Stimulated activated CD4-positive, alpha-beta T cell treated with anti-CD3 and anti-CD28 coated beads, Interleukin-2, amount 100 ng/mL, for 4 hours (primary cell): Measurements from ENCODE around the gene LGR4.
"Not testable (repeated sequence)": the region's sequence is repeated elsewhere in the genome, so short reads cannot be mapped to it uniquely, and the experiment has no call there.

Experiments
- DNase-seq: peaks from one replicate; pipeline ENCODE4 v3.0.0-alpha.2; 2020; ENCODE audit warnings: low read depth

The LGR4 gene, protein sequence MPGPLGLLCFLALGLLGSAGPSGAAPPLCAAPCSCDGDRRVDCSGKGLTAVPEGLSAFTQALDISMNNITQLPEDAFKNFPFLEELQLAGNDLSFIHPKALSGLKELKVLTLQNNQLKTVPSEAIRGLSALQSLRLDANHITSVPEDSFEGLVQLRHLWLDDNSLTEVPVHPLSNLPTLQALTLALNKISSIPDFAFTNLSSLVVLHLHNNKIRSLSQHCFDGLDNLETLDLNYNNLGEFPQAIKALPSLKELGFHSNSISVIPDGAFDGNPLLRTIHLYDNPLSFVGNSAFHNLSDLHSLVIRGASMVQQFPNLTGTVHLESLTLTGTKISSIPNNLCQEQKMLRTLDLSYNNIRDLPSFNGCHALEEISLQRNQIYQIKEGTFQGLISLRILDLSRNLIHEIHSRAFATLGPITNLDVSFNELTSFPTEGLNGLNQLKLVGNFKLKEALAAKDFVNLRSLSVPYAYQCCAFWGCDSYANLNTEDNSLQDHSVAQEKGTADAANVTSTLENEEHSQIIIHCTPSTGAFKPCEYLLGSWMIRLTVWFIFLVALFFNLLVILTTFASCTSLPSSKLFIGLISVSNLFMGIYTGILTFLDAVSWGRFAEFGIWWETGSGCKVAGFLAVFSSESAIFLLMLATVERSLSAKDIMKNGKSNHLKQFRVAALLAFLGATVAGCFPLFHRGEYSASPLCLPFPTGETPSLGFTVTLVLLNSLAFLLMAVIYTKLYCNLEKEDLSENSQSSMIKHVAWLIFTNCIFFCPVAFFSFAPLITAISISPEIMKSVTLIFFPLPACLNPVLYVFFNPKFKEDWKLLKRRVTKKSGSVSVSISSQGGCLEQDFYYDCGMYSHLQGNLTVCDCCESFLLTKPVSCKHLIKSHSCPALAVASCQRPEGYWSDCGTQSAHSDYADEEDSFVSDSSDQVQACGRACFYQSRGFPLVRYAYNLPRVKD

DNA sequence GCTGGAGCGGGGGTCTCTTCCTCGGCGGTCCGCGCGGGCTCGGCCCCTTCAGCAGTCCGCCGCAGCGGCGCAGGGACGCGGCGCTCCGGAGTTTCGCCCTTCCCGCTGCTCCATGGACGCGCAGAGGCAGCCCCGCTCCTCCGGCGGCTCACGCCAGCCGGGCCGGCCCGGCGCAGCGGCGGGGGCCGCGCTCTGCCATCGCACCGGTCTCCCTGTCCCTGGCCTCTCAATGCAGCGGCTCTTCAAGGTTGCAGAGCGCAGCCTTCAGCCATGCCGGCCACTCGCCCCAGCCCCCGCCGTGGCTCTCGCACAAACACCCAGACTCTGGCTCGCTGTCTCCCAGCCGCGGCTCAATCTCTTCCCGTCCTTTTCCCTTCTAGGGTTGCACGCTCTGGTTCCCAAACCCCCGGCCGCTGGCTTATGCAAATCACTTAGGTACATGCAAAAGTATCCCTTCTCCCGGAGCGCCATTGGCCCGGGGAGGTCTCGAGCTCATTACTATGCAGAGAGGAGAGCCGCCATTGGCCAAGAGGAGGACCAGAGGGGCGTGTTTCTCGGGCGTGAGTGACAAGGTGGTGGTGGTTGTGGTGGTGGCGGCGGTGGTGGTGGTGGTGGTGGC lies at the start of gene LGR4:
Gene LGR4 (minus strand): TSS at position 393 of the 619 bp plus-strand sequence. CDS start 488 bp downstream, outside the sequence.
- peak; percentile 56 for DNase-seq

- no peak for DNase-seq
These were observed 47.6 kb upstream of the LGR4 start for GRCh38 chr11:27520226-27520625.

- no peak for DNase-seq
These were observed 45.9 kb upstream of the LGR4 start for GRCh38 chr11:27518518-27518917.

DNA sequence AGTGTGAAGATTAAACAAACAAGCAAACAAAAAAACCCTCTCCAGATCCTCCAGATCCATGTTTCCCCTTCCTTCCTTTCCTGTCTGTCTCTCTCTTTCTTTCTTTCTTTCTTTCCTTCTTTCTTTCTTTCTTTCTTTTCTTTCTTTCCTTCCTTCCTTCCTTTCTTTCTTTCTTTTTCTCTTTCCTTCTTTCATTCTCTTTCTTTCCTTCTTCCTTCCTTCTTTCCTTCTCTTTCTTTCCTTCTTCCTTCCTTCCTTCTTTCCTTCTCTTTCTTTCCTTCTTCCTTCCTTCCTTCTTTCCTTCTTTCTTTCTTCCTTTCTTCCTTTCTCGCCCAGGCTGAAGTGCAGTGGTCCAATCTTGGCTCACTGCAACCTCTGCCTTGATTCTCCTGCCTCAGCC lies 44.9 kb upstream of the LGR4 start:
- not testable (repeated sequence) for DNase-seq

DNA sequence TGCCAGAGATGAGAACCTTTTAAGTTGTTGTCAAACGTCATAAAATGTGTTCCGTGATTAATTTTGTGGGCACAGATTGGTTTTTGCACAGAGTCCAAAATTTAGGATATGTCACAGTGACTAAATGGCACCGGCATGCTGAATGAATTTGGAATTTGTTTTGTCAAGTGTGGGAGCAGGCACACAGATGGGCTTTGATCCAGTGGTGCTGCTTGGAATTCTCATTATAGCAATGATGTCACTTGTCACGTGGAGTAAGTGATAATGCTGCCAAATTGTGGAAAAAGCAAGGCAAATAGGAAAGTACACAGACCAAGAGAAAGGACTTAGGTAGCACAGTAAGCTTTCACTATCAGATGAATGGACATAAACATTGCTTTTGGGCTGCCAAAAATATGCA lies 42.0 kb upstream of the LGR4 start:
- no peak for DNase-seq

DNA sequence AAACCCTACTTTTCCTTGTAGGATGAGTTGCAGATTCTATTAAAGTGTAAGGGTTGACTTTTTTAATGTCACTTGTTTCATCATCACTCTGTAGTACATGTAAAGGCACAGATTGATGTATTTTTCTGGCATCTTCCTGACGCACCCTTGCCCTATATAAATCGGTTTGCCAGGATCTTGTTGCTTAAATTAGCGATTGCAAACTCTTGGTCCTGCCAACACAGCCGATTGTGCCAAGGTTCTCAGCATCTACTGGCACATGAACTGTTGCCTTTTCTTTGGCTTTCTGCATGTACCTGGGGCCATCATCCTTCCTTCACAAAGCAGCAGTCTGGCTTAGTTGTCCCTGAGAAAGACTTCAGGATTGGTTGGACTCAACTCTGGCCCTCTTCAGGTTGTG lies 41.5 kb upstream of the LGR4 start:
- DNase-seq = no peak

- DNase-seq = no peak
These were observed 40.8 kb upstream of the LGR4 start for GRCh38 chr11:27513389-27513788.

DNA sequence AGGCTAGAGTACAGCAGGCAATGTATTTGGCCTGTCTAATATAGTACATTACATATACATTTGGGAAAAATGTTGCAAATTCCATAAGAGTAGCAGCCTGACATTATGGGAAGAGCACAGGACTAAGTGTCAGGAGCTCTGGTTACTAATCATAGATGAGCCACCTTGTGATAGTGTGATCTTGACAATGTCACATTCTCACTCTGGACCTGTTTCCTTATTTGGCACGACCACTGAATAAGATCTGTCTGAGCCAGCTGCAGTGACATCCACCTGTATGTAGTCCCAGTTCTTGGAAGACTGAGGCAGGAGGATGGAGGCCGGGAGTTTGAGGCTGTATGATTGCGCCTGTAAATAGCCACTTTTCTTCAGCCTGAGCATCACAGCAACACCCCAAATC lies 39.6 kb upstream of the LGR4 start:
- no peak for DNase-seq

- DNase-seq = no peak
These were observed 37.3 kb upstream of the LGR4 start for GRCh38 chr11:27509908-27510307.

- DNase-seq = no peak
These were observed 35.1 kb upstream of the LGR4 start for GRCh38 chr11:27507557-27508322.

- DNase-seq = peak; percentile 95
These were observed 33.9 kb upstream of the LGR4 start, which contains the start of gene LIN7C for GRCh38 chr11:27506200-27507182. TSS of gene LIN7C (minus strand) at chr11:27506769. CDS start at chr11:27506752, 17 bp downstream.

- DNase-seq = no peak
These were observed 33.2 kb upstream of the LGR4 start for GRCh38 chr11:27505781-27506180.

DNA sequence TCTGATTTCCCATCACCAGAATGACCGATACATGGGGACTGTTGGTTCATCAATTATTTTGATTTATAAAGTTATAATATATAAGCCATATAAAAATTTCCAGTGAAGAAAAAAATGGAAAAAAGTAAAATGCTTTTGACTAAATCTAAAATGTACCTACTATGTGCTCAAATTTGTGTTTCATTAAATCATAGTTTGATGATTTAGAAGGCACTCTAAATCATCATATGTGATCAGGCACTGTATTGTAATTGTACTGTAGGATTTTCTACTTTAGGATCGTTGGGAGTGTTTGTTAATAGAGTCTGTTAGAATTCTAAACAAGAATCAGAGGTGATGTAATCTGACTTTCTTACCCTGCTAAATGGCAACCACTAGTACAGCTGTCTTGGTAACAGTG lies 31.6 kb upstream of the LGR4 start:
- DNase-seq = no peak

DNA sequence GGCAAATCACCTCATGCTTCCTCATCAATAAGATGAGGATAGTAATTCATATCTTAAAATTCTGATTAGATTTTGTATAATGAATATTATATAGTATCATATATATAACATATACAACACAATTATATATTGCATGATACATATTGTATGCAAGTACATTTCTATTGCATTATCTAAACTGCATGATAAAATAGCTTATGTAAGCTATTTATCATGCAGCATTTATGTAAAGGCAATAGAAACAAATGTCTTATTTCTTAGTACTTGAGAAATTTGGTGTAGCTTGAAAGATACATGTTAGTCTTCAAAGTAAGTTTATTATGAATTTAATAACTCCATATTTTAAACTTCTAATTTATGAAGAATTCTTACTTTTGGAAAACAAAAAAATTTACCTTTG lies 28.5 kb upstream of the LGR4 start:
- no peak for DNase-seq

DNA sequence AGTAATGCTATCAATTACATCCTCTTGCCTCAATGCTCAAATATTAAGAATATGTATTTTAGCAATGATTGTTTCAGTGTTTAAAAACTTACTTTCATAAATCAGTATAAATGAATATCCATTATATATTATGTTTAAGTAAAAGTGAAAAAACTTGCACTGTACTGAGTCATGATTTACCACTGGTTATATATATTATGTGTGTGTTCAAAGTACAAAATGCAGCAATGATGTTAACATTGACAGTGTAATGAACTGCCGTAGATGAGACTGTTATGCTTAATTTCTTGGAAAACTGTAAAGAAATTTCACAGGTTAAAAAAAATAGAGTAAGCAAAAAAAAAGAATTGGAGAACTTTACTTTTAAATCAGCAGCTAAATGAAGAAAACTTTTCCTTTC lies 25.3 kb upstream of the LGR4 start:
- no peak for DNase-seq

DNA sequence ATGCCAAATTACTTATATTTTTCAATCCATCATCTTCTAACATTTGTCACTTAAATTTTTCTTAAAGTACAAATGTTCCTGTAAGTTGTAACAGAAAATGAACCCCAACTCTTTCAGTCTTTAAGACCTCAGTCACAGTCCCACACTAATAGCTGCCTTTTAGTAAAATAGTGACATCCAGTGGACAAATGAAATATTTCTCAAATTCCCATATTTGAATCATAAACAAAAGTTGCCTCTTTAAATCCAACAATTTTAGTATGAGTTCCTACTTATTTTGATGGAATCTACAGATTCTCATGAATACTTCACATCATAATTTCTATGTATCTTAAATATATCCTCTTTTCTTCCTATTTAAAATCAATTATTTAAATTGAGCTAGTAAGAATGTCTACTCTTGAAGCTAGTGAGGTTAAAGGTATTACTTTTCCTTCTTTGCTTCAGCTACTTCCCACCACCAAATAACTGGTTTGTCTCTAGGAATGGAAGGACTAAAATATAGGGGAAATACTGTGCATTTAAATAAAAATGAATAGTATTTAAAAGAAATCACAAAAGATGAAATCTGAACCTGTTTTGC lies 24.8 kb upstream of the LGR4 start:
- no peak for DNase-seq

DNA sequence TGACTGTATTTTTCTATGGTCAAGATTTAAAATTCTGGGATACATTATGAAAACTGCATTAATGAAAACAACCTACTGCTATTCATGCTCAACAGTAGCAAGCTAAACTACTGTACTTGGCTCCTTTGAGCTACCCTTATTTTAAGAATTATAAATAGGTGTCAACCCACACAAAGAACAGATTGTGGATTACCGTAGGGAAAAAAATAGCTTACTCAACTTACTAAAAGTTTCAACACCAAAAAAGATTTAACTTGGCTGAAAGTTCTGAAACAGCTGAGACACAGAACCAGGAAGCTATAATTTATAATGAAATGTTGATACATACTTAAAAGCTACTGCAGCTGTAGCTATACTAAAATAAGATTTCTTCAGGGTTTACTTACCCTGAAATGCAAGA lies 23.9 kb upstream of the LGR4 start:
- no peak for DNase-seq

DNA sequence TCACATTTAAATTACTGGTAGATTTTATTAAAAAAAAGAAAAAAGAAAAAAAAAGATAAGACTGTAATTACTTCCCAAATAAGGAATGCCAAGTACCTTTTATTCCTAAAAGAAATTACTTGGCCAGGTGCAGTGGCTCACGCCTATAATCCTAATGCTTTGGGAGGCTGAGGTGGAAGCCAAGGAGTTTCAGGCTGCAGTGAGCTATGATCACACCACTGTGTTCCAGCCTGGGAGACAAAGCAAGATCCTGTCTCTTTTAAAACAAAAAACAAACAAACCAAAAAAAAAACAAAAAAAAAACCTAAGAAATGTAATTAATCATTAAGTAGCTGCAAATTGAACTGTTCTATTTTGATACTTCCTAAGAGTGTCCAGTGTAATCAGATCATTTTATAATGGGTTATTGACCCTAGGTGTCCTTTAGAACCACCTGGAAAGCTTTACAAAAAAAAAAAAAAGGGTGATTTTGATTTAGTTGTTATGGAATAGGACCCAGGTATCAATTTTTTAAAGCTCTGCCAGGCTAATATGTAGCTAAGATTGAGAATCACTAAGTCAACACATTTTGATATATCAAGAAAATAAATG lies 23.2 kb upstream of the LGR4 start:
- no peak for DNase-seq

DNA sequence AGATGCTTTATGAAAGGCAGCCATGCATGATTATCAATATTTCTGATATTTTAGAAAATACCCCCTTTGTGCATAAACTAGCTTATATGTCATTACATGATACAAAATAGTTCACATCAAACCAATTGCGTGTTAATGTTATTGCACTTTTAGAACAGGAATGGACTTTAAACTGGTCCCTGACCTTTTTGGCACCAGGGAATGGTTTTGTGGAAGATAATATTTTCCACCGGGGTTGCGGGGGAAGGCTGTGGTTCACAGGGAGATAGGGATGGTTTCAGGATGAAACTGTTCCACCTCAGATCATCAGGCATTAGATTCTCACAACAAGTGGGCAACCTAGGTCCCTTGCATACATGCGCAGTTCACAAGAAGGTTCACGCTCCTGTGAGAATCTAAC lies 16.5 kb upstream of the LGR4 start:
- DNase-seq = no peak

DNA sequence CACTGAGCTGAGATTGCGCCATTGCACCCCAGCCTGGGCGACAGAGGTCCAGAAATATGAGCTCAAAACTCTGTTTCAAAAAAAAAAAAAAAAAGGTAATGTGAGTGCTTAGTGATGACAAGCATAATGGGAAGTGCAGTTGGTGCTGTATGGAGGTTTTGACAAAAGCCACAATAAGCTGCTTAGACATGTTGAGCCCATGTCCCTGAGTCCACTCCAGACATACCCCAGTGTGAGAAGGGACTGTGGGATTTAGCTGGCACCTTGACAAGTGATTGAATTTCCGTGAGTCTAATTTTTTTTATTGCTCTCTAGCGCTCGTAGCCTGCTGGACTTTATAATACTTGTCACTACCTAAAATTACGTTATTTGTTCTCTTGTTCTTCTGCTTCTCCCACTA lies 15.1 kb upstream of the LGR4 start:
- DNase-seq = no peak
